ENCODE measurements around the gene POLE. TPM values are rescaled to one million over a fixed set of nuclear protein-coding genes. Genes with fewer than 3 reads are reported as not detected.

POLE gene
- total RNA-seq, 1 donor from 2014 or later, result 72.5 TPM

GRCh38 chr12:132646850-132647249 lies 40.3 kb downstream of the POLE start:
- DNase-seq (ENCODE audit: extremely low spot score, unreplicated experiment), result no peak
- Mint-ChIP-seq H3K4me3 (ENCODE audit: unreplicated experiment) (no peak overlapping the region), H3K27me3 (ENCODE audit: unreplicated experiment) (no peaks in the 10 kb centered on the region), H3K27ac (ENCODE audit: unreplicated experiment) (no peak overlapping the region), H3K4me1 (ENCODE audit: unreplicated experiment) (no peaks in the 10 kb centered on the region), H3K36me3 (ENCODE audit: unreplicated experiment) (peaks cover 29% of the 10 kb centered on the region), H3K9me3 (ENCODE audit: unreplicated experiment) (no peaks in the 10 kb centered on the region)
- TF ChIP-seq CTCF (IDR thresholded peaks at IDR 0.05), result no peak

GRCh38 chr12:132642846-132643835 lies 44.0 kb downstream of the POLE start:
- Mint-ChIP-seq H3K9me3 (ENCODE audit: unreplicated experiment) (no peaks in the 10 kb centered on the region), H3K4me1 (ENCODE audit: unreplicated experiment) (peaks cover 2% of the 10 kb centered on the region), H3K36me3 (ENCODE audit: unreplicated experiment) (peaks cover 29% of the 10 kb centered on the region), H3K4me3 (ENCODE audit: unreplicated experiment) (no peak overlapping the region), H3K27me3 (ENCODE audit: unreplicated experiment) (no peaks in the 10 kb centered on the region), H3K27ac (ENCODE audit: unreplicated experiment) (no peak overlapping the region)
- no peak for TF ChIP-seq CTCF (IDR thresholded peaks at IDR 0.05)
- DNase-seq (ENCODE audit: extremely low spot score, unreplicated experiment), result no peak

GRCh38 chr12:132641811-132642650 lies 45.1 kb downstream of the POLE start:
- DNase-seq (ENCODE audit: extremely low spot score, unreplicated experiment), result no peak
- Mint-ChIP-seq H3K9me3 (ENCODE audit: unreplicated experiment) (no peaks in the 10 kb centered on the region), H3K4me1 (ENCODE audit: unreplicated experiment) (peaks cover 2% of the 10 kb centered on the region), H3K4me3 (ENCODE audit: unreplicated experiment) (no peak overlapping the region), H3K27me3 (ENCODE audit: unreplicated experiment) (no peaks in the 10 kb centered on the region), H3K27ac (ENCODE audit: unreplicated experiment) (no peak overlapping the region), H3K36me3 (ENCODE audit: unreplicated experiment) (peaks cover 28% of the 10 kb centered on the region)
- TF ChIP-seq CTCF (IDR thresholded peaks at IDR 0.05), result no peak

GRCh38 chr12:132640936-132641335 lies 46.2 kb downstream of the POLE start:
- no peak for DNase-seq (ENCODE audit: extremely low spot score, unreplicated experiment)
- H3K4me1 Mint-ChIP-seq (ENCODE audit: unreplicated experiment), result peaks cover 2% of the 10 kb centered on the region
- H3K27me3 Mint-ChIP-seq (ENCODE audit: unreplicated experiment), result no peaks in the 10 kb centered on the region
- H3K4me3 Mint-ChIP-seq (ENCODE audit: unreplicated experiment), result no peak overlapping the region
- H3K27ac Mint-ChIP-seq (ENCODE audit: unreplicated experiment), result no peak overlapping the region
- H3K36me3 Mint-ChIP-seq (ENCODE audit: unreplicated experiment), result peaks cover 27% of the 10 kb centered on the region
- no peak for TF ChIP-seq CTCF (IDR thresholded peaks at IDR 0.05)
- H3K9me3 Mint-ChIP-seq (ENCODE audit: unreplicated experiment), result no peaks in the 10 kb centered on the region

Measured in osteocyte (in vitro differentiated cells).